Bronchial epithelial cell (primary cell): Measurements from ENCODE around the gene CPB1. TPM values are rescaled to one million over a fixed set of nuclear protein-coding genes. Genes with fewer than 3 reads are reported as not detected.

Source experiments
- DNase-seq: peaks from one replicate; pipeline ENCODE4 v3.0.0-alpha.2; 2010; ENCODE audit warnings: low read depth
- FAIRE-seq: peaks from 2 replicates; lab custom pipeline; 2011; peaks lifted over from hg19 to GRCh38; lab: Jason Lieb, UNC
- H3K27me3 ChIP-seq: 2 replicates; pipeline ENCODE4 v1.5.1; 2011; ENCODE audit warnings: low read length; ENCODE audit not compliant: control insufficient read depth, insufficient read depth
- H3K36me3 ChIP-seq: 2 replicates; pipeline ENCODE4 v1.5.1; 2011; ENCODE audit warnings: low read length; ENCODE audit not compliant: control insufficient read depth, insufficient read depth
- H3K4me3 ChIP-seq: 2 replicates; pipeline ENCODE4 v1.5.1; 2011; ENCODE audit warnings: mild to moderate bottlenecking, low read depth, low read length, control low read depth
- CTCF ChIP-seq: IDR thresholded peaks from 2 replicates; pipeline ENCODE4 v1.5.1; 2011; ENCODE audit warnings: mild to moderate bottlenecking, moderate library complexity, low read length, control low read depth, inconsistent platforms; ENCODE audit not compliant: insufficient read depth, severe bottlenecking
- total RNA-seq: library from RNA; depleted of rRNA; stranded (reverse); fragments of >200 nt; gene quantifications from 2 replicates; pipeline ENCODE4 v1.2.1, GENCODE V29; 2014

The CPB1 gene
- total RNA-seq, 1 donor from 2014 or later: not detected

- no peak for FAIRE-seq
- DNase-seq: peak; percentile 52
- no peak overlapping the region for H3K4me3 ChIP-seq
- no peaks in the 10 kb centered on the region for H3K36me3 ChIP-seq
- no peak for TF ChIP-seq CTCF
- H3K27me3 ChIP-seq: no peaks in the 10 kb centered on the region
Measured at GRCh38 chr3:148901987-148902791, 74.6 kb downstream of the CPB1 start.

DNA sequence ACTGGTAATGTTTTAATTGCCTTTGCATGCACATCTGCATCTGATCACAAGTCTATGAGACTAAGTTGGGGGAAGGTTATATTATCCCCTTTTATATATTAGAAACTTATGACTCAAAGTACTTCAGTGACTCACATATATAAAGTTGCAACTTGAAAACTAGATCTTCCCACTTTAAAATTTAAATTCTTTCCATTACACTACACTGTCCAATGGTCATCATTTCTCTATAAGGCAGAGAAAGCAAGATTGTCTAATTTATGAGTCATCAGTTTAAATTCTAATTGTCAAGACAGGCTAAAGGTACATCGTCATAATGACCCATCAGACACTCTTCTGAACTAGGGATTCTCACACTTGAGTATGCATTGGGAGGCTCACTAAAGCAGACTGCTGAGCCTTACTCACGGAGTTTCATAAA is 75.4 kb downstream of the CPB1 start:
- no peak for TF ChIP-seq CTCF
- H3K4me3 ChIP-seq: no peak overlapping the region
- DNase-seq: peak; percentile 85
- H3K27me3 ChIP-seq: no peaks in the 10 kb centered on the region
- no peak for FAIRE-seq
- H3K36me3 ChIP-seq: no peaks in the 10 kb centered on the region

- no peak for FAIRE-seq
- DNase-seq: no peak
- no peak for TF ChIP-seq CTCF
- H3K27me3 ChIP-seq: no peaks in the 10 kb centered on the region
- H3K36me3 ChIP-seq: no peaks in the 10 kb centered on the region
- H3K4me3 ChIP-seq: no peak overlapping the region
Measured at GRCh38 chr3:148903941-148904340, 76.3 kb downstream of the CPB1 start.

GRCh38 chr3:148906667-148907066 is 79.1 kb downstream of the CPB1 start:
- no peak for FAIRE-seq

More at GRCh38 chr3:148906667-148907066, 79.1 kb downstream of the CPB1 start:
- DNase-seq: no peak
- H3K36me3 ChIP-seq: no peaks in the 10 kb centered on the region
- H3K4me3 ChIP-seq: no peak overlapping the region
- H3K27me3 ChIP-seq: no peaks in the 10 kb centered on the region
- TF ChIP-seq CTCF: no peak

Other genes with a start within 250 kb of the CPB1 start
- gene AGTR1, start 129.9 kb upstream of the CPB1 start, total RNA-seq: not detected in 2 replicates
- gene CPA3, start 37.5 kb downstream of the CPB1 start, total RNA-seq: not detected in 2 replicates
- gene GYG1, start 163.7 kb downstream of the CPB1 start, total RNA-seq: 21.3 and 28.5 TPM in 2 replicates